ENCODE results near the gene ABCC9.

DNA sequence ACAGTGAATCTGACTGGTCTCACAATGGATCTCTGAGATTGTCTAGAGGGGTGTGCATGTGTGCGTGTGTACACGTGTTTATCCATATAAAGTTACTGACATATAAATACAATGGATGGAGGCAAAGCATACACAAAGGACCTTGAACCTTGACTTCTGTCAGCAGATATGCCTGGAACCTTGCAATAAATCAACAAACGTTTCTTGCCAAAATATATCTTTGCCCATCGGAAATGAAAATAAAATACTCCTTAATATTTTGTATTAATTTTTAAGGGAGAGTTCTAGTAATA lies 114.7 kb downstream of the ABCC9 start:
- TF ChIP-seq CTCF (IDR thresholded peaks at IDR 0.05 in 8 of 11, conservative IDR thresholded peaks at IDR 0.05 in 3 of 11) (no peak), POLR2A (IDR thresholded peaks at IDR 0.05) (no peak), POLR2AphosphoS5 (IDR thresholded peaks at IDR 0.05) (no peak)

All from spleen (tissue), 7 donors.